Measurements from ENCODE around the gene RASSF8. TPM values are rescaled to one million over a fixed set of nuclear protein-coding genes. Genes with fewer than 3 reads are reported as not detected.
A peak's percentile ranks its signal among the peaks of the same experiment; 100 is the strongest.

Gene RASSF8
- total RNA-seq, 1 experiment from 2014 or later = 9.2 TPM

- H3K79me2 ChIP-seq (ENCODE audit: insufficient read depth, low read length) = no peaks in the 10 kb centered on the region
- H3K27me3 ChIP-seq (ENCODE audit: insufficient read depth, low read length) = no peaks in the 10 kb centered on the region
- no peaks in the 10 kb centered on the region for H4K20me1 ChIP-seq (ENCODE audit: insufficient read depth)
- intact Hi-C loops (cut with micrococcal nuclease) = loop anchor here (10.0 kb wide), 1 partner anchor 803 kb away; no protein-coding TSS in a partner anchor
- no peaks in the 10 kb centered on the region for H3K9me3 ChIP-seq (ENCODE audit: control insufficient read depth in 1 of 2, insufficient read depth in 1 of 2, low read depth in 1 of 2, low read length in 2 of 2)
- H3K4me2 ChIP-seq (ENCODE audit: low read length) = peak overlapping the region; percentile 16
- H3K27ac ChIP-seq (ENCODE audit: low read depth, low read length) = no peak overlapping the region
- TF ChIP-seq EZH2phosphoT487 (IDR thresholded peaks at IDR 0.05; ENCODE audit: borderline replicate concordance) (no peak), YY1 (IDR thresholded peaks at IDR 0.05; ENCODE audit: extremely low read depth, insufficient replicate concordance, low read depth, low read length) (no peak), SRF (IDR thresholded peaks at IDR 0.05; ENCODE audit: low read depth) (no peak), SP1 (IDR thresholded peaks at IDR 0.05; ENCODE audit: low read depth) (no peak), POLR2AphosphoS5 (IDR thresholded peaks at IDR 0.05; ENCODE audit: low read depth, low read length) (no peak)
- CTCF ChIA-PET = interaction anchor here (0.6 kb wide), 1 partner anchor 9 kb away, joined by 3 read pairs; no protein-coding TSS in a partner anchor
- H3K9ac ChIP-seq (ENCODE audit: low read length) = no peak overlapping the region
- H3K4me1 ChIP-seq (ENCODE audit: control insufficient read depth in 1 of 2, insufficient read depth in 2 of 2, low read length in 2 of 2) = peaks cover 5 to 10% of the 10 kb centered on the region in 2 experiments; a peak in 3 of 4 replicates
- H2AFZ ChIP-seq (ENCODE audit: low read depth, low read length, poor library complexity, severe bottlenecking) = no peak overlapping the region
- POLR2A ChIA-PET = no interaction called here
- ATAC-seq (peak; percentile 63), DNase-seq (ENCODE audit: low read depth, low spot score) (no peak)
- RAD21 ChIA-PET (ENCODE audit: low non-redundant PET in 1 of 2, low total read pairs in 2 of 2, uncharacterized antibody in 2 of 2, unreplicated experiment in 2 of 2) = no interaction called here
- BruUV-seq (replicated peaks) = no TSS peak
- no peaks in the 10 kb centered on the region for H3K36me3 ChIP-seq (ENCODE audit: control insufficient read depth in 1 of 2, insufficient read depth in 2 of 2, low read length in 2 of 2)
- H3K4me3 ChIP-seq (replicated peaks in 1 of 2; ENCODE audit: low read depth in 1 of 2, low read length in 2 of 2) = no peak overlapping the region
- H3K9me2 ChIP-seq (ENCODE audit: insufficient read depth) = no peaks in the 10 kb centered on the region
Observed at GRCh38 chr12:26047401-26048226, 89.1 kb downstream of the RASSF8 start.

- BruUV-seq (replicated peaks) = no TSS peak
- ATAC-seq (no peak), DNase-seq (ENCODE audit: low read depth, low spot score) (no peak)
- no peak overlapping the region for H3K4me3 ChIP-seq (replicated peaks in 1 of 2; ENCODE audit: low read depth in 1 of 2, low read length in 2 of 2)
- no peaks in the 10 kb centered on the region for H3K36me3 ChIP-seq (ENCODE audit: control insufficient read depth in 1 of 2, insufficient read depth in 2 of 2, low read length in 2 of 2)
- no peak overlapping the region for H3K9ac ChIP-seq (ENCODE audit: low read length)
- H3K9me3 ChIP-seq (ENCODE audit: control insufficient read depth in 1 of 2, insufficient read depth in 1 of 2, low read depth in 1 of 2, low read length in 2 of 2) = no peaks in the 10 kb centered on the region
- no peaks in the 10 kb centered on the region for H4K20me1 ChIP-seq (ENCODE audit: insufficient read depth)
- no peak overlapping the region for H3K4me2 ChIP-seq (ENCODE audit: low read length)
- ChIA-PET RAD21 (ENCODE audit: low non-redundant PET in 1 of 2, low total read pairs in 2 of 2, uncharacterized antibody in 2 of 2, unreplicated experiment in 2 of 2) (no interaction called here), CTCF (no interaction called here), POLR2A (no interaction called here)
- no peak overlapping the region for H2AFZ ChIP-seq (ENCODE audit: low read depth, low read length, poor library complexity, severe bottlenecking)
- H3K4me1 ChIP-seq (ENCODE audit: control insufficient read depth in 1 of 2, insufficient read depth in 2 of 2, low read length in 2 of 2) = peaks cover 11 to 15% of the 10 kb centered on the region in 2 experiments
- no peaks in the 10 kb centered on the region for H3K79me2 ChIP-seq (ENCODE audit: insufficient read depth, low read length)
- intact Hi-C loops (cut with micrococcal nuclease) = no loop called here
- no peaks in the 10 kb centered on the region for H3K27me3 ChIP-seq (ENCODE audit: insufficient read depth, low read length)
- H3K27ac ChIP-seq (ENCODE audit: low read depth, low read length) = no peak overlapping the region
- H3K9me2 ChIP-seq (ENCODE audit: insufficient read depth) = no peaks in the 10 kb centered on the region
- TF ChIP-seq SIN3A (IDR thresholded peaks at IDR 0.05; ENCODE audit: low read depth) (no peak), CTCF (IDR thresholded peaks at IDR 0.05 in 2 of 3, conservative IDR thresholded peaks at IDR 0.05 in 1 of 3; ENCODE audit: borderline replicate concordance in 1 of 3, insufficient read depth in 1 of 3, low read depth in 2 of 3, low read length in 2 of 3) (no peak), RAD21 (IDR thresholded peaks at IDR 0.05; ENCODE audit: low read depth) (no peak), EZH2 (IDR thresholded peaks at IDR 0.05) (no peak), YY1 (IDR thresholded peaks at IDR 0.05; ENCODE audit: extremely low read depth, insufficient replicate concordance, low read depth, low read length) (no peak), CBX3 (IDR thresholded peaks at IDR 0.05; ENCODE audit: low read depth) (no peak), REST (IDR thresholded peaks at IDR 0.05; ENCODE audit: low read depth) (no peak), SRF (IDR thresholded peaks at IDR 0.05; ENCODE audit: low read depth) (no peak), ZFX (IDR thresholded peaks at IDR 0.05) (no peak), POLR2A (IDR thresholded peaks at IDR 0.05; ENCODE audit: borderline replicate concordance, extremely low read depth, insufficient read depth, insufficient read length) (no peak), ELF1 (IDR thresholded peaks at IDR 0.05; ENCODE audit: borderline replicate concordance, low read depth) (no peak), MAX (IDR thresholded peaks at IDR 0.05) (no peak)
Observed at GRCh38 chr12:26052652-26053051, 94.2 kb downstream of the RASSF8 start.

Measured in HCT116 (cell line).